H54 (cell line): Measurements from ENCODE around the gene ARHGEF1.

ENCODE experiments used
- DNase-seq: peaks from one replicate; pipeline ENCODE4 v3.0.0; 2011; ENCODE audit warnings: low spot score, mixed read lengths; ENCODE audit not compliant: insufficient read length
- FAIRE-seq: peaks from 3 replicates; lab custom pipeline; 2011; peaks lifted over from hg19 to GRCh38; lab: Jason Lieb, UNC
- POLR2A ChIP-seq: IDR thresholded peaks from 2 replicates; pipeline ENCODE4 v1.6.1; 2011; ENCODE audit warnings: low read depth, mild to moderate bottlenecking, low read length

The ARHGEF1 gene

GRCh38 chr19:41882568-41883462 lies at the start of gene ARHGEF1:
TSS of gene ARHGEF1 (plus strand) at chr19:41883184. CDS start at chr19:41888083, 4,899 bp downstream.
- FAIRE-seq (no peak), DNase-seq (peak; percentile 65)
- no peak; the same call in 1 of the 2 replicates for TF ChIP-seq POLR2A

GRCh38 chr19:41837981-41838708 lies 44.8 kb upstream of the ARHGEF1 start:
- no peak for TF ChIP-seq POLR2A
- no peak for FAIRE-seq
- DNase-seq: no peak

GRCh38 chr19:41839211-41839610 lies 43.8 kb upstream of the ARHGEF1 start:
- no peak for DNase-seq
- no peak for FAIRE-seq
- no peak for TF ChIP-seq POLR2A

- FAIRE-seq (no peak), DNase-seq (no peak)
- TF ChIP-seq POLR2A: no peak
Measured at GRCh38 chr19:41843371-41843770, 39.6 kb upstream of the ARHGEF1 start.

- DNase-seq (no peak), FAIRE-seq (no peak)
- no peak for TF ChIP-seq POLR2A
Measured at GRCh38 chr19:41844601-41845000, 38.4 kb upstream of the ARHGEF1 start, which contains the start of gene LYPD4. TSS of gene LYPD4 (minus strand) at chr19:41844683. CDS start at chr19:41839285, 5,398 bp downstream.

GRCh38 chr19:41845001-41845050 lies 38.2 kb upstream of the ARHGEF1 start, which contains the start of gene DMRTC2:
TSS of gene DMRTC2 (plus strand) at chr19:41845042. CDS start at chr19:41847429, 2,387 bp downstream.
- TF ChIP-seq POLR2A: no peak
- no peak for FAIRE-seq

GRCh38 chr19:41845051-41845590 lies 37.9 kb upstream of the ARHGEF1 start:
- DNase-seq: no peak
- no peak for TF ChIP-seq POLR2A
- no peak for FAIRE-seq

More at GRCh38 chr19:41845001-41845050, 38.2 kb upstream of the ARHGEF1 start, which contains the start of gene DMRTC2:
- no peak for DNase-seq

- TF ChIP-seq POLR2A: no peak
- DNase-seq (no peak), FAIRE-seq (no peak)
Measured at GRCh38 chr19:41847351-41848105, 35.5 kb upstream of the ARHGEF1 start.

GRCh38 chr19:41848666-41849065 lies 34.3 kb upstream of the ARHGEF1 start:
- DNase-seq: no peak
- TF ChIP-seq POLR2A: no peak
- no peak for FAIRE-seq

- TF ChIP-seq POLR2A: no peak
- no peak for DNase-seq
- no peak for FAIRE-seq
Measured at GRCh38 chr19:41849067-41849466, 33.9 kb upstream of the ARHGEF1 start.

- no peak for DNase-seq
- no peak for TF ChIP-seq POLR2A
- no peak for FAIRE-seq
Measured at GRCh38 chr19:41850381-41850780, 32.6 kb upstream of the ARHGEF1 start.

- DNase-seq: no peak
- no peak for TF ChIP-seq POLR2A
- no peak for FAIRE-seq
Measured at GRCh38 chr19:41851456-41851855, 31.5 kb upstream of the ARHGEF1 start.

GRCh38 chr19:41853344-41853743 lies 29.6 kb upstream of the ARHGEF1 start:
- FAIRE-seq (no peak), DNase-seq (no peak)
- TF ChIP-seq POLR2A: no peak

GRCh38 chr19:41853768-41854167 lies 29.2 kb upstream of the ARHGEF1 start:
- TF ChIP-seq POLR2A: no peak
- no peak for FAIRE-seq
- no peak for DNase-seq
